Mesodermal cell (in vitro differentiated cells): ENCODE measurements around the gene KYNU.
"Not testable (repeated sequence)": the region's sequence is repeated elsewhere in the genome, so short reads cannot be mapped to it uniquely, and the experiment has no call there.

Source experiments
- H3K27ac ChIP-seq: 2 replicates; pipeline ENCODE4 v1.7.0; 2013; ENCODE audit warnings: mild to moderate bottlenecking, low read depth, low read length, moderate library complexity; ENCODE audit not compliant: severe bottlenecking
- H3K36me3 ChIP-seq: 2 replicates; pipeline ENCODE4 v1.7.1; 2013; ENCODE audit warnings: mild to moderate bottlenecking, low read length, moderate library complexity; ENCODE audit not compliant: control insufficient read depth, insufficient read depth
- H3K4me1 ChIP-seq: one replicate; pipeline ENCODE4 v1.7.1; 2013; ENCODE audit warnings: mild to moderate bottlenecking, low read length; ENCODE audit not compliant: insufficient read depth, control insufficient read depth, poor library complexity, severe bottlenecking
- H3K4me3 ChIP-seq: 2 replicates; pipeline ENCODE4 v1.7.0; 2013; ENCODE audit warnings: low read length, control low read depth, mild to moderate bottlenecking; ENCODE audit not compliant: insufficient read depth, poor library complexity, severe bottlenecking; ENCODE audit errors: extremely low read depth
- H3K9me3 ChIP-seq: 2 replicates; pipeline ENCODE4 v1.7.1; 2013; ENCODE audit warnings: mild to moderate bottlenecking, low read length, moderate library complexity; ENCODE audit not compliant: control insufficient read depth
- WGBS, 2 experiments: methylation state at CpG; one replicate each; pipeline ENCODE4 v1.1.5; 2013; ENCODE audit warnings: missing lambda C conversion rate in 2 of 2; ENCODE audit not compliant: insufficient coverage in 2 of 2; 5-methylcytosine and 5-hydroxymethylcytosine counted together

The KYNU gene

DNA sequence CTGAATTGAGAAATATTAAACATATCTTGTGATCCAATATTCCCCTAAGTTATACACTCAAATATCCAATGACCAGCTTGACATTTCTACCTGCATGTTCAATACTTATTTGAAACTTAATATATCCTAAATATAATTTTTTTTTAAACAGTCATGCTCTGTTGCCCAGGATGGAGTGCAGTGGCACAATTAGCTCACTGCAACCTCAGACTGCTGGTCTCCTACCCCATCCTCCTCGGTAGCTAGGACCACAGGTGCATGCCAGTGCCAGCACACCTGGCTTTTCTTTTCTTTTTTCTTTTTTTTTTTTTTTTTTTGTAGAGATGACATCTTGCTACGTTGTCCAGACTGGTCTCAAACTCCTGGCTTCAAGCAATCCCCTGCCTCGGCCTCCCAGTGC, 4.2 kb downstream of the KYNU start:
- no peaks in the 10 kb centered on the region for H3K9me3 ChIP-seq
- H3K4me1 ChIP-seq = no peaks in the 10 kb centered on the region
- H3K27ac ChIP-seq = no peak overlapping the region
- WGBS, 2 experiments = 86 to 90% methylated on average over 2 to 3 of the region's 3 CpGs
- H3K4me3 ChIP-seq = no peak overlapping the region
- no peaks in the 10 kb centered on the region for H3K36me3 ChIP-seq

DNA sequence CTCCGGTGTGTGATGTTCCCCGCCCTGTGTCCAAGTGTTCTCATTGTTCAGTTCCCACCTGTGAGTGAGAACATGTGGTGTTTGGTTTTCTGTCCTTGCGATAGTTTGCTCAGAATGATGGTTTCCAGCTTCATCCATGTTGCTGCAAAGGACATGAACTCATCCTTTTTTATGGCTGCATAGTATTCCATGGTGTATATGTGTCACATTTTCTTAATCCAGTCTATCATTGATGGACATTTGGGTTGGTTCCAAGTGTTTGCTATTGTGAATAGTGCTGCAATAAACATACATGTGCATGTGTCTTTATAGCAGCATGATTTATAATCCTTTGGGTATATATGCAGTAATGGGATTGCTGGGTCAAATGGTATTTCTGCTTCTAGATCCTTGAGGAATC, 5.0 kb downstream of the KYNU start:
- not testable (repeated sequence) for H3K36me3 ChIP-seq, H3K27ac ChIP-seq, H3K4me1 ChIP-seq, H3K4me3 ChIP-seq, H3K9me3 ChIP-seq
- no CpG with 5 or more reads among the region's 3 CpGs for WGBS, 2 experiments

DNA sequence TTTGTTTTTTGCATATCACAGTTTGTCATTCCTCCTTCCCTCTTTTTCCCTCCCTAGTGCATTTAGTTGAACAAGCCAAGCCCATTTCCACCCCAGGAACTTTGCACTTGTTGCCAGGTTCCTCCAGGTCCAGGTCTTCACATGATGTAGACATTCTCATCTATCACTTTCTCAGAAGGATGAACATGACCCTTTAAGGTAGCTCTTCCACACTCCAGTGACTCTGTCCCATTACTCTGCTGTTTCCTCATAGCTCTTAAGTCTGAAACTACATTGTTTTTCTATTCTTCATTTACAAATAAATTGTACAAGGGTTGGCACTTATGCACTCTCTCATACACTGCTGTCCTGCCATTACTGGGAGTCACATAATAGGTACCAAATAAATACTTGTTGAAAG, 6.1 kb downstream of the KYNU start:
- H3K27ac ChIP-seq = no peak overlapping the region
- no peaks in the 10 kb centered on the region for H3K4me1 ChIP-seq
- no peak overlapping the region for H3K4me3 ChIP-seq

GRCh38 chr2:142885543-142885942, 8.1 kb downstream of the KYNU start:
- H3K9me3 ChIP-seq = no peaks in the 10 kb centered on the region
- no peak overlapping the region for H3K27ac ChIP-seq
- no peak overlapping the region for H3K4me3 ChIP-seq
- no peaks in the 10 kb centered on the region for H3K36me3 ChIP-seq
- H3K4me1 ChIP-seq = no peaks in the 10 kb centered on the region

More for the DNA sequence above, 6.1 kb downstream of the KYNU start:
- H3K9me3 ChIP-seq = no peaks in the 10 kb centered on the region
- H3K36me3 ChIP-seq = no peaks in the 10 kb centered on the region

DNA sequence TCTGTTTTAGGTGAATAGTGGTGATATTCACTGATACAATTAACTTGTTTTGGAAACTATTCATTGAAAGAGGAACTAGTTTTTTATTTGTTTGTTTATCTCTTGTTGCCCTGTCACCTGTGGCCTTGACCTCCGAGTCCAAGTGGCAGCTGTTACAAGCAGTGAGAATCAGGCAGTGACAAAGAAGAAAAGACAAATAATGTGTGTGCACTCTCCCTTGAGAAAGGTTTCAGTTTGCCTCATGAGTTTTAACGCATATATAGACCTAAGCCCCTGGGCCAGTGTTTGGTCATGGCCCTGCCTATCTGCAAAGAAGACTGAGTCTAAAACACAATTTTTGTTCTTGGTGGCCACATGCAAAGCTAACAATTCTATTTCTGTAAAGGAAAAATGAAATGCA, 15.3 kb downstream of the KYNU start:
- no peaks in the 10 kb centered on the region for H3K36me3 ChIP-seq
- H3K4me3 ChIP-seq = no peak overlapping the region
- no peaks in the 10 kb centered on the region for H3K9me3 ChIP-seq
- no peaks in the 10 kb centered on the region for H3K4me1 ChIP-seq
- WGBS, 2 experiments = 62 to 100% methylated on average over 2 of the region's 2 CpGs
- no peak overlapping the region for H3K27ac ChIP-seq

GRCh38 chr2:142893241-142893640, 15.8 kb downstream of the KYNU start:
- Histone ChIP-seq H3K4me1 (no peaks in the 10 kb centered on the region), H3K36me3 (no peaks in the 10 kb centered on the region), H3K4me3 (no peak overlapping the region), H3K27ac (no peak overlapping the region), H3K9me3 (no peaks in the 10 kb centered on the region)
- 80 to 85% methylated on average over 2 of the region's 2 CpGs for WGBS, 2 experiments

GRCh38 chr2:142897807-142898206, 20.3 kb downstream of the KYNU start:
- Histone ChIP-seq H3K9me3 (no peaks in the 10 kb centered on the region), H3K4me3 (no peak overlapping the region), H3K4me1 (no peaks in the 10 kb centered on the region), H3K36me3 (no peaks in the 10 kb centered on the region), H3K27ac (no peak overlapping the region)
- 100% methylated on average over 1 of the region's 1 CpG; no CpG with 5 or more reads in 1 of the 2 experiments for WGBS, 2 experiments

- H3K4me1 ChIP-seq, H3K9me3 ChIP-seq: not testable (repeated sequence)
- WGBS, 2 experiments = 97 to 100% methylated on average over 2 to 3 of the region's 4 CpGs
These were observed 22.9 kb downstream of the KYNU start for GRCh38 chr2:142900327-142900726.

DNA sequence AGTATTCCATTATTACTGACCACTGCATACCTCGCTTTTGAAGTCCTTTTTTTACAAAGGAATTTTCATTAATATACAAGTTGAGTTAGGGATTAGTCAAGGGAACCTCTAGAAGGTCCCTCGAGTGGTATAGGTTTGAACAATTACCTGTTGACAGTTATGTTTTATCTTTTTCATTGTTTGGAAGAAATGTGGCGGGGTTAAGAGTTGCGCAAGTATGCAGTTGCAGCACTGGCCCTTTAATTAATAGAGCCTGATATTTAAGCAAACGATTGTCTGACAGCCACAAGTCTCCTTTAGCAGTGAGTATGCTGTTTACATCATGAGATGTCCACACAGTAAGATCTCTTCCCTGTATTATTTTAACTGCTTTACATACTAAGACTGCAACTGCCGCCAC, 24.3 kb downstream of the KYNU start:
- H3K4me1 ChIP-seq = no peaks in the 10 kb centered on the region
- no peak overlapping the region for H3K4me3 ChIP-seq
- no peaks in the 10 kb centered on the region for H3K36me3 ChIP-seq
- no peaks in the 10 kb centered on the region for H3K9me3 ChIP-seq
- 89 to 93% methylated on average over 4 to 5 of the region's 6 CpGs for WGBS, 2 experiments
- no peak overlapping the region for H3K27ac ChIP-seq

More at GRCh38 chr2:142900327-142900726, 22.9 kb downstream of the KYNU start:
- not testable (repeated sequence) for H3K36me3 ChIP-seq, H3K4me3 ChIP-seq, H3K27ac ChIP-seq

GRCh38 chr2:142903726-142904125, 26.3 kb downstream of the KYNU start:
- H3K4me1 ChIP-seq = not testable (repeated sequence)
- WGBS, 2 experiments = 91 to 97% methylated on average over 3 to 5 of the region's 7 CpGs

GRCh38 chr2:142907653-142908052, 30.2 kb downstream of the KYNU start:
- H3K9me3 ChIP-seq = no peaks in the 10 kb centered on the region
- no CpG with 5 or more reads among the region's 2 CpGs for WGBS, 2 experiments

More at GRCh38 chr2:142903726-142904125, 26.3 kb downstream of the KYNU start:
- not testable (repeated sequence) for H3K4me3 ChIP-seq, H3K27ac ChIP-seq, H3K9me3 ChIP-seq, H3K36me3 ChIP-seq

More at GRCh38 chr2:142907653-142908052, 30.2 kb downstream of the KYNU start:
- Histone ChIP-seq H3K4me1 (no peaks in the 10 kb centered on the region), H3K4me3 (no peak overlapping the region), H3K36me3 (no peaks in the 10 kb centered on the region), H3K27ac (no peak overlapping the region)
